Spleen (tissue), 11 donors: ENCODE data around the gene PLCB4. TPM values are rescaled to one million over a fixed set of nuclear protein-coding genes. Genes with fewer than 3 reads are reported as not detected.

Source experiments
- DNase-seq: peaks from one replicate; pipeline ENCODE4 v3.0.0-alpha.2; 2020
- H3K27ac ChIP-seq, 8 donors: fragments of 200-600 bp; sonication (generic) in 7 of 8; 1 replicate in 4 of 8; 2 replicates in 4 of 8; pipeline versions ENCODE4 v1.5.0 to v1.8.0; 2016 to 2021; ENCODE audit warnings: inconsistent platforms in 4 of 8, mild to moderate bottlenecking in 4 of 8, moderate library complexity in 1 of 8
- H3K27me3 ChIP-seq, 7 donors: fragments of 200-600 bp; sonication (generic) in 6 of 7; replicated peaks in 1 of 7; 1 replicate in 4 of 7; 2 replicates in 3 of 7; pipeline versions ENCODE4 v1.5.0 to v1.8.0; 2016 to 2021; ENCODE audit warnings: inconsistent platforms in 3 of 7, mild to moderate bottlenecking in 1 of 7
- H3K36me3 ChIP-seq, 6 donors: fragments of 200-600 bp; sonication (generic) in 5 of 6; 1 replicate in 4 of 6; 2 replicates in 2 of 6; pipeline versions ENCODE4 v1.5.0 to v1.8.0; 2016 to 2021; ENCODE audit warnings: inconsistent platforms in 2 of 6
- H3K4me1 ChIP-seq, 6 donors: fragments of 200-600 bp; sonication (generic) in 5 of 6; 1 replicate in 3 of 6; 2 replicates in 3 of 6; pipeline versions ENCODE4 v1.5.0 to v1.8.0; 2016 to 2021; ENCODE audit warnings: inconsistent platforms in 3 of 6
- H3K4me3 ChIP-seq, 8 donors: fragments of 200-600 bp; sonication (generic) in 7 of 8; 1 replicate in 4 of 8; 2 replicates in 4 of 8; pipeline versions ENCODE4 v1.5.0 to v1.8.0; 2016 to 2021; ENCODE audit warnings: inconsistent platforms in 4 of 8, mild to moderate bottlenecking in 4 of 8, moderate library complexity in 2 of 8
- H3K9me3 ChIP-seq, 8 donors: fragments of 200-600 bp; sonication (generic) in 7 of 8; 1 replicate in 4 of 8; 2 replicates in 4 of 8; pipeline versions ENCODE4 v1.5.0 to v1.8.0; 2016 to 2021; ENCODE audit warnings: inconsistent platforms in 4 of 8
- CTCF ChIP-seq, 11 experiments: fragments of 200-600 bp in 7 of 11; fragments of 450-650 bp in 4 of 11; sonication (generic) in 4 of 11; IDR thresholded peaks in 8 of 11; conservative IDR thresholded peaks in 3 of 11; 1 replicate in 7 of 11; 2 replicates in 4 of 11; pipeline versions ENCODE4 v1.4.0 to v1.8.0; 2016 to 2021; ENCODE audit warnings: antibody characterized with exemption in 11 of 11, inconsistent platforms in 4 of 11, mild to moderate bottlenecking in 1 of 11
- POLR2A ChIP-seq, 3 donors: fragments of 450-650 bp; IDR thresholded peaks; one replicate each; pipeline ENCODE4 v1.5.1; 2017; ENCODE audit warnings: antibody characterized with exemption in 3 of 3, mild to moderate bottlenecking in 1 of 3
- POLR2AphosphoS5 ChIP-seq, 3 donors: sonication (generic); formaldehyde crosslinking; IDR thresholded peaks; one replicate each; pipeline ENCODE4 v1.5.1; 2017; ENCODE audit warnings: antibody characterized with exemption in 3 of 3
- WGBS, 5 donors: extraction: QIAGEN DNeasy Blood & Tissue Kit in 3 of 5; methylation state at CpG; one replicate each; pipeline versions ENCODE4 v1.1.5 to v1.1.7; 2013 to 2018; 5-methylcytosine and 5-hydroxymethylcytosine counted together
- intact Hi-C: fragments of 100-400 bp; cut with DNase I; formaldehyde crosslinking; loops from one replicate; pipeline ENCODE4 v1.15.0; 2023; ENCODE audit warnings: low total_unique reads
- polyA plus RNA-seq, 3 donors: library from polyadenylated mRNA; stranded (reverse); fragments of 200-250 nt; gene quantifications; one replicate each; pipeline ENCODE4 v1.2.1, GENCODE V29; 2013
- total RNA-seq, 7 donors: library from RNA; depleted of rRNA in 3 of 7; stranded (reverse); fragments of >200 nt in 3 of 7; fragmentation: NEBNext Ultra II Directional in 4 of 7; extraction: Animal tissue kit (Norgen Biotek cat#: 25700) in 4 of 7; gene quantifications; one replicate each; pipeline versions ENCODE4 v1.1.0 to v1.2.1, GENCODE V29; 2016 to 2021
- donor health status: healthy with polysubstance abuse.
- donor health status: DM: no; HTN: no; CAD: no; lungs with moderate emphysema.
- donor health status: DM: no; HTN: no; CAD: no.
- donor health status: Bipolar disorder and iron deficiency.
- donor health status: healthy.
- donor health status: DM: no; HTN: no; CAD: no.
- donor health status: DM: yes; HTN: yes; CAD: no.

PLCB4 gene
- total and polyA plus RNA-seq, 10 donors, result 0.43 to 4.9 (median 1.6) TPM

DNA sequence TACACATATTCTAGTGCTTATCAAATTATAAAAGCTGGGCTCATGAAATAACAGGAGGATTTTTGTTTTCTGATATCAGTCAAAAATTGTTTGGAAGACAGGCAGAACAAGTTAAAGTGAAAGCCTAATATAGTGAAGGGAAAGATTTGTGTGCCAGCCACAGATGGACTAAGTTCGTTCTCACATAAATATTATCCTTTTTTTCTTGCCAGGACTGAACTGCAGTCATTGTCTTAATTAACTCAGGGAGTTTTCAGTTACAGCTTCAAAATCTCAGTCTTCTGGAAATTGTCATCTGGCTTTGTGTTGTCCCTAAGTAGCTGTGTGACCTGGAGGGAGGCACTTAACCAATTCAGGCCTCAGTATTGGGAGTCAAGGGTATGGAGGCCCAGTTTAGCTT is 40.7 kb downstream of the PLCB4 start:
- TF ChIP-seq POLR2AphosphoS5 (IDR thresholded peaks at IDR 0.05) (no peak), POLR2A (IDR thresholded peaks at IDR 0.05) (no peak), CTCF (IDR thresholded peaks at IDR 0.05 in 8 of 11, conservative IDR thresholded peaks at IDR 0.05 in 3 of 11) (no peak)
- Histone ChIP-seq H3K9me3 (no peaks in the 10 kb centered on the region), H3K4me1 (no peaks in the 10 kb centered on the region), H3K27me3 (no peaks in the 10 kb centered on the region), H3K36me3 (no peaks in the 10 kb centered on the region), H3K4me3 (no peak overlapping the region), H3K27ac (no peak overlapping the region)
- intact Hi-C loops, result no loop called here
- no peak for DNase-seq
- WGBS, 5 donors, result 69 to 81% (median 79%) methylated on average over 1 of the region's 1 CpG

DNA sequence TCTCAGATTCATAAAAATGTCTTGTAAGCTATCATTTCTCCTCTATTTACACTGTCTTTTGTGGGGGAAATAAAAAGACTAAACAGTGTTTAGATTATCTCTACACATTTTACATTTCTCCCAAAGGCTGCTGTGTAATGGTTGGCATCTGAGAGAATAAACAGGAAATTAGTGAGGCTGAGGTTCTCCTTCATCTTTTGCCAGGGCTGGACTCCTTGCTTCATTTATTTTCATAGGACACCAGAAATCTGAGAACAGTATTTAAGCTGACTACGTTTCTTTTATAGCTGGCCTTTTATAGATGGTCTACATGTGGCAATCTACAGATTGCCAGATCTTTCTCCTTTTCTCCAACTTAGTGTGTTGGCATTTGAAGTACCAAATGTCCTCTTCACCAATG is 41.5 kb downstream of the PLCB4 start:
- H3K27ac ChIP-seq, result no peak overlapping the region
- H3K9me3 ChIP-seq, result no peaks in the 10 kb centered on the region
- H3K4me3 ChIP-seq, result no peak overlapping the region
- TF ChIP-seq POLR2A (IDR thresholded peaks at IDR 0.05) (no peak), CTCF (IDR thresholded peaks at IDR 0.05 in 8 of 11, conservative IDR thresholded peaks at IDR 0.05 in 3 of 11) (no peak), POLR2AphosphoS5 (IDR thresholded peaks at IDR 0.05) (no peak)
- no peaks in the 10 kb centered on the region for H3K27me3 ChIP-seq
- no peaks in the 10 kb centered on the region for H3K36me3 ChIP-seq
- no peaks in the 10 kb centered on the region for H3K4me1 ChIP-seq
- DNase-seq, result no peak
- 41 to 71% (median 62%) methylated on average over 1 of the region's 1 CpG for WGBS, 5 donors
- intact Hi-C loops, result no loop called here

GRCh38 chr20:9110916-9111432 is 42.1 kb downstream of the PLCB4 start:
- Histone ChIP-seq H3K27ac (no peak overlapping the region), H3K36me3 (no peaks in the 10 kb centered on the region), H3K4me3 (no peak overlapping the region), H3K27me3 (no peaks in the 10 kb centered on the region), H3K9me3 (no peaks in the 10 kb centered on the region), H3K4me1 (no peaks in the 10 kb centered on the region)
- no peak for DNase-seq
- 83 to 95% (median 84%) methylated on average over 3 of the region's 3 CpGs for WGBS, 5 donors
- TF ChIP-seq POLR2A (IDR thresholded peaks at IDR 0.05), result no peak
- TF ChIP-seq CTCF (IDR thresholded peaks at IDR 0.05 in 8 of 11, conservative IDR thresholded peaks at IDR 0.05 in 3 of 11), result no peak
- no peak for TF ChIP-seq POLR2AphosphoS5 (IDR thresholded peaks at IDR 0.05)
- intact Hi-C loops, result no loop called here

DNA sequence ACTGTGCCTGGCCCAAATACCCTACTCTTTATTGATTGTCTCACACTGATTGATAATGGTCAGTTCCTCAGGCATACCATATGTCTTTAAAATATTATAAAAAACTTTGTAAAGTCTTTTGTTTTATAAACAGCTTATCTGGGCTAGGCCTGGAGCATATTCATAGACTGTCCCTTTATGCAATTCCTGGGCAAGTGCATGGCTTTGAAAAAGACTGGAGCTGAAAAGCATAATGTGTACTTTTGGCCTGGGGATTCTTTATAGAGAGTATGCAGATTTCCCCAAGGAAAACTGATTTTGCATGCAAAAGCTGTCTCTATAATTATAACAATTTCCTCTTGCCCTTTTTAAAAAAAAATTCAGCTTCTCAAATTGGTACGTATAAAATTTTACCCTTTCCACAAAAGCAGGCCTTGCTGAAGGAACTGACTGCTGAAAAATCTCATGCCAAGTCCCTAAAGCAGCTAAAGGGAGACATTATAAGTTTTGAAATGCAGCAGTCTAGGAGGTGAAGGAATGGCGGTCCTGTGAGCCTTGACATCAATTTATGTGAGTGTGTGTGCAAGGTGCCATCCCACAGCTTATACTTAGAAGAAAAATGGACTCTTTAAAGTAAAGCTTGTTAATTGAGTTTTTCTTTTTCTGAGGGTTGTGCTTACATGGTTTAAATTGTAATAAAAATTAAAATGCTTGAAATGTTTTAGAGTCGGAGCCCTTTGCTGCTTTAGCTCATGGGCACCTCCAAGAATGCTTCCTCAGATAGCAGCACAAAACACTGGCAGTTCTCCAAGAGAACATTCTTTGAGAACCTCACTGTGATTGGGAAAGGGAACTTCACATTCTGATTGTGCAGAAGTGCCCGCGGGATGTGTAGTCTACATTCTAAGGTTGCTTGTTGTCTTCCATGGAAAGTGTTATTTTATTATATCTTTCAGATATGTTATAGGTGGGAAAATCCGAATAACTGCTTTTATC is 43.9 kb downstream of the PLCB4 start:
- 50 to 68% (median 51%) methylated on average over 6 of the region's 6 CpGs for WGBS, 5 donors
- no peaks in the 10 kb centered on the region for H3K4me1 ChIP-seq
- no peaks in the 10 kb centered on the region for H3K36me3 ChIP-seq
- TF ChIP-seq POLR2A (IDR thresholded peaks at IDR 0.05) (no peak), POLR2AphosphoS5 (IDR thresholded peaks at IDR 0.05) (no peak), CTCF (IDR thresholded peaks at IDR 0.05 in 8 of 11, conservative IDR thresholded peaks at IDR 0.05 in 3 of 11) (no peak)
- H3K9me3 ChIP-seq, result no peaks in the 10 kb centered on the region
- no peak overlapping the region for H3K27ac ChIP-seq
- intact Hi-C loops, result no loop called here
- no peak overlapping the region for H3K4me3 ChIP-seq
- no peaks in the 10 kb centered on the region for H3K27me3 ChIP-seq
- no peak for DNase-seq
